ENCODE results near the gene ZNF787.
A peak's percentile ranks its signal among the peaks of the same experiment; 100 is the strongest.

The ZNF787 gene

GRCh38 chr19:56087647-56088496 is 33.2 kb downstream of the ZNF787 start:
- DNase-seq (ENCODE audit: low read depth), result no peak
- no peak for TF ChIP-seq CTCF (IDR thresholded peaks at IDR 0.05; ENCODE audit: low read depth, low read length, missing control alignments)
- H3K4me3 ChIP-seq (ENCODE audit: low read depth, low read length), result no peak overlapping the region

GRCh38 chr19:56086671-56087430 is 34.2 kb downstream of the ZNF787 start:
- H3K4me3 ChIP-seq (ENCODE audit: low read depth, low read length), result no peak overlapping the region
- no peak for TF ChIP-seq CTCF (IDR thresholded peaks at IDR 0.05; ENCODE audit: low read depth, low read length, missing control alignments)

GRCh38 chr19:56085571-56086275 is 35.4 kb downstream of the ZNF787 start:
- TF ChIP-seq CTCF (IDR thresholded peaks at IDR 0.05; ENCODE audit: low read depth, low read length, missing control alignments), result no peak
- H3K4me3 ChIP-seq (ENCODE audit: low read depth, low read length), result no peak overlapping the region
- no peak for DNase-seq (ENCODE audit: low read depth)

More at GRCh38 chr19:56086671-56087430, 34.2 kb downstream of the ZNF787 start:
- DNase-seq (ENCODE audit: low read depth), result no peak

GRCh38 chr19:56084835-56085536 is 36.1 kb downstream of the ZNF787 start:
- no peak for DNase-seq (ENCODE audit: low read depth)
- no peak for TF ChIP-seq CTCF (IDR thresholded peaks at IDR 0.05; ENCODE audit: low read depth, low read length, missing control alignments)
- H3K4me3 ChIP-seq (ENCODE audit: low read depth, low read length), result no peak overlapping the region

GRCh38 chr19:56083668-56084067 is 37.4 kb downstream of the ZNF787 start:
- DNase-seq (ENCODE audit: low read depth), result no peak
- no peak for TF ChIP-seq CTCF (IDR thresholded peaks at IDR 0.05; ENCODE audit: low read depth, low read length, missing control alignments)
- no peak overlapping the region for H3K4me3 ChIP-seq (ENCODE audit: low read depth, low read length)

GRCh38 chr19:56080669-56081401 is 40.3 kb downstream of the ZNF787 start:
- TF ChIP-seq CTCF (IDR thresholded peaks at IDR 0.05; ENCODE audit: low read depth, low read length, missing control alignments), result peak; percentile 78
- peak overlapping the region; percentile 51 for H3K4me3 ChIP-seq (ENCODE audit: low read depth, low read length)
- DNase-seq (ENCODE audit: low read depth), result peak; percentile 66

Data from GM12864 (cell line).